ENCODE measurements around the gene HOXC10. TPM values are rescaled to one million over a fixed set of nuclear protein-coding genes. Genes with fewer than 3 reads are reported as not detected.

The HOXC10 gene
- polyA plus RNA-seq, 3 donors from 2014 or later: not detected

DNA sequence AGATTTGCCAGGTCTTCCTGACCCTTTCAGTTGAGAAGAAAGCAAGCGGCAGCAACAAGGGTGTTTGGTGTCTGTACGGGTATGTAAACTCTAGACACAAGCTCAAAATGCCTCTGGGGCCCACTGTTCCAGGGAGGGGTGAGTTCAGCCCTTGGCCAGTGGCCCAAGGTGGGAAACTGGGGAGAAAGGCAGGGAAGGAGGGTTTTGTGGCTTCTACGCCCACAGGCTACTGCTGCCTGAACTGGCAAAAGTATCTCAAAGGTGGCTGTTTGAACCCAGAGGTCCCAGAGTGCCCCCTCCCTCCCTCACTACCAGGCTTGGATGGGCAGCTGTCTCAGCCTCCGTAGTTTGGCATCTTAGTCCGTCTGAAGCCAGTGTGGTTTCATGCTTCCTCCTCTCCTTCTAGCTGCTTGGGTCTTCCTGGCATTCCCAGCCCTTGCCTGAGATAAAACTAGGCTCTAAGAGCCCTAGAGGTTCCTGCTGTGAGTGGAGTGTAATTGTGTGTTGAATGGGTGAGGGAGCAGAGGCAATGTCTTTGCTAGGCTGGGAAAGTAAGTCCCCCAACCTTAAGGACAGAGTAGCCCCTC is 53.4 kb downstream of the HOXC10 start:
- peaks cover 28 to 39% (median 33%) of the 10 kb centered on the region in 3 donors for H3K27me3 Mint-ChIP-seq (ENCODE audit: low read depth in 3 of 3)
- H3K4me3 Mint-ChIP-seq: no peak overlapping the region
- DNase-seq: no peak
- H3K4me1 Mint-ChIP-seq: peaks cover 13 to 17% of the 10 kb centered on the region in 2 donors
- no peak overlapping the region for H3K27ac Mint-ChIP-seq
- H3K36me3 Mint-ChIP-seq: no peaks in the 10 kb centered on the region
- no peaks in the 10 kb centered on the region for H3K9me3 Mint-ChIP-seq

DNA sequence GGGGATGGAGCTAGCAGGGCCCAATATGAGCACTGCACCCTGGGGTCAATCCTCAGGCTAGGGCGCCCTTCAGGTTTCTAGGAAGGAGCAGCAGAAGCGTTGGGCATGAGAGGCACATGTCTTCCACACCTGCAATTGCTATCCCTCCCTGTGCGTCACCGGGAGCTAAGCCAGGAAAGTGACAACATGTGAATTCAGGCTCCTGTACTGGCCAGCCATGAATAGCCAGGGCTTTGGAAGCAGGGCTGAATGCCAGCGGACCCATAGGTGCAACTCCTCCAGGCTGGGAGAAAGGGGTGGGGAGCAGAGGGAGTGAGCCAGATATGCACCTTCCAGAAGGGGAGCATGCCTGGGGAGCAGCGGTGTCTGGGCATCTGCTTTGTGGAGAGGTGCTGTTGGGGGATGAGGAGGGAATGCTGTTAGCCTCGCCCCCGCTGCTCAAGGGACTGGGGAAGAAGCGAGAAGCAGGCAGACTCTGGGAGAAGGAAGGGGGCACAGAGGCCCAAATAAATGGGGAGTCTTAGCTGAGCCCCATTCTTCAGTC is 54.0 kb downstream of the HOXC10 start:
- Mint-ChIP-seq H3K4me1 (peaks cover 12 to 14% of the 10 kb centered on the region in 2 donors), H3K36me3 (no peaks in the 10 kb centered on the region), H3K27ac (no peak overlapping the region), H3K4me3 (no peak overlapping the region), H3K9me3 (no peaks in the 10 kb centered on the region), H3K27me3 (ENCODE audit: low read depth in 3 of 3) (peaks cover 29 to 37% (median 37%) of the 10 kb centered on the region in 3 donors)
- DNase-seq: no peak

DNA sequence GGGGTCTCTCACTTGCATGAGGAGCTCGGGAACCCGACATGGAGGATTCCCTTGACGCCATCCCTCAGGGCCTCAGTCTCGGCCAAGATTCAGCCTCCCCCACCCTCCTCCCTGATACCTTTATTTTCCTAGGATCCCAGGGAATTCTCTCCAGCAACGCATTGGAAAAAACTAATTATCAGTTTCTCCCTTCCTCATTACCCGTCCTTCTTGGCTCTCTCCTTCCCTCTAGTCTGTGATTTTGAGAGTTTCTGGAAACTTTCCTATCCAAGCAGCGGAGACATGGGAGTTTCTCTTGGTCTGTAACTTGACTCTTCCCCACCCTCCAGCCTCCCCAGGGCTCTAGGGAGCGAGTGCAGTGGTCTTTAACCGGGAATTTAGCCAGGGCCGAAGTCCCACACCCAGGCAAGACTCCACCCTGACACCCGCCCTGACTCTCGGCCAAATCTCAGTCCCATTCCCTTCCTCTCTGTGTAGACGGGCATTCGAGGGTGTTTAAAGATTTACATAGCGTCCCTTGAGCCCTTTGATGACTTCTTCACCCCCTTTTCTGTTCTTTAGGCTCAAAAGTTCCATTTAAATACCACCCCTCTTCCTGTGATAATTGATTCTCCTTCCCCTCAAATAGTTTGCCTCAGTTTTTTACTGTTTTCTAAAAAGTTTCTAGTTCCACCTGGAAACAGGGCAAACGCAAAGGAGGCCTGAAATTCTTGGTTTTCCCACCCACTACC is 54.6 kb downstream of the HOXC10 start:
- Mint-ChIP-seq H3K27me3 (ENCODE audit: low read depth in 3 of 3) (peaks cover 31 to 36% (median 33%) of the 10 kb centered on the region in 3 donors), H3K4me1 (peaks cover 6 to 10% of the 10 kb centered on the region in 2 donors), H3K4me3 (no peak overlapping the region), H3K36me3 (no peaks in the 10 kb centered on the region), H3K27ac (no peak overlapping the region), H3K9me3 (no peaks in the 10 kb centered on the region)
- no peak for DNase-seq

Other genes starting within 250 kb of the HOXC10 start
- not detected for gene CISTR, start 233.2 kb upstream of the HOXC10 start, polyA plus RNA-seq
- not detected for gene HOXC13, start 46.3 kb upstream of the HOXC10 start, polyA plus RNA-seq
- gene HOXC12, start 30.2 kb upstream of the HOXC10 start, polyA plus RNA-seq: not detected
- gene HOXC11, start 12.0 kb upstream of the HOXC10 start, polyA plus RNA-seq: not detected
- not detected for gene HOTAIR, start 10.2 kb upstream of the HOXC10 start, polyA plus RNA-seq
- gene HOXC9, start 15.0 kb downstream of the HOXC10 start, polyA plus RNA-seq: not detected
- gene HOXC8, start 23.8 kb downstream of the HOXC10 start, polyA plus RNA-seq: not detected
- gene HOXC6, start 43.3 kb downstream of the HOXC10 start, polyA plus RNA-seq: not detected
- gene HOXC5, start 47.9 kb downstream of the HOXC10 start, polyA plus RNA-seq: not detected
- gene HOXC4, start 68.7 kb downstream of the HOXC10 start, polyA plus RNA-seq: under 1 TPM; 0.45 to 0.99 (median 0.92) TPM
- gene SMUG1, start 203.8 kb downstream of the HOXC10 start, polyA plus RNA-seq: 10 to 100 TPM; 30.7 to 41.6 (median 34.4) TPM

All from immature natural killer cell (primary cell).